Measurements from ENCODE around the gene TUBD1.

Gene TUBD1

DNA sequence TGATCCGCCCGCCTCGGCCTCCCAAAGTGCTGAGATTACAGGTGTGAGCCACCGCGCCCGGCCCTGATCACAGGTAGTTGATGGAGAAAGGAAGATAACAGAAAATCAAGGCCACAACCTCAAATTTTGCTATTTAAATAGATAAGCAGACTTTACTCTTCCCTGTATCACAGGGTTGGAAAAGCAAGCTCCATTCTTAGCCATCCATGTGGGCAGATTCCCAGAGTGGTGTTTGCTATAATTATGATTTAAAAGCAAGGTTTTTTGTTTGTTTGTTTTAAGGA is 44.4 kb downstream of the TUBD1 start:
- TF ChIP-seq ZFP30 (CRISPR knock-in tag; IDR thresholded peaks at IDR 0.05) (no peak), ZNF70 (CRISPR knock-in tag; IDR thresholded peaks at IDR 0.05) (no peak), TCF4 (CRISPR knock-in tag; IDR thresholded peaks at IDR 0.05; ENCODE audit: borderline replicate concordance) (no peak), SNAI2 (CRISPR knock-in tag; IDR thresholded peaks at IDR 0.05) (no peak), OSR1 (CRISPR knock-in tag; IDR thresholded peaks at IDR 0.05) (no peak), TOX (CRISPR knock-in tag; IDR thresholded peaks at IDR 0.05; ENCODE audit: borderline replicate concordance) (0 out of 2 replicates have a peak, but pooled peaks have one; percentile 3), ZFP3 (CRISPR knock-in tag; IDR thresholded peaks at IDR 0.05) (no peak), RARB (CRISPR knock-in tag; IDR thresholded peaks at IDR 0.05) (no peak)
- TF ChIP-seq, protein P1, sequence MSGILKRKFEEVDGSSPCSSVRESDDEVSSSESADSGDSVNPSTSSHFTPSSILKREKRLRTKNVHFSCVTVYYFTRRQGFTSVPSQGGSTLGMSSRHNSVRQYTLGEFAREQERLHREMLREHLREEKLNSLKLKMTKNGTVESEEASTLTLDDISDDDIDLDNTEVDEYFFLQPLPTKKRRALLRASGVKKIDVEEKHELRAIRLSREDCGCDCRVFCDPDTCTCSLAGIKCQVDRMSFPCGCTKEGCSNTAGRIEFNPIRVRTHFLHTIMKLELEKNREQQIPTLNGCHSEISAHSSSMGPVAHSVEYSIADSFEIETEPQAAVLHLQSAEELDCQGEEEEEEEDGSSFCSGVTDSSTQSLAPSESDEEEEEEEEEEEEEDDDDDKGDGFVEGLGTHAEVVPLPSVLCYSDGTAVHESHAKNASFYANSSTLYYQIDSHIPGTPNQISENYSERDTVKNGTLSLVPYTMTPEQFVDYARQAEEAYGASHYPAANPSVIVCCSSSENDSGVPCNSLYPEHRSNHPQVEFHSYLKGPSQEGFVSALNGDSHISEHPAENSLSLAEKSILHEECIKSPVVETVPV (CRISPR knock-in tag; IDR thresholded peaks at IDR 0.05) = no peak
- TF ChIP-seq, protein P2, sequence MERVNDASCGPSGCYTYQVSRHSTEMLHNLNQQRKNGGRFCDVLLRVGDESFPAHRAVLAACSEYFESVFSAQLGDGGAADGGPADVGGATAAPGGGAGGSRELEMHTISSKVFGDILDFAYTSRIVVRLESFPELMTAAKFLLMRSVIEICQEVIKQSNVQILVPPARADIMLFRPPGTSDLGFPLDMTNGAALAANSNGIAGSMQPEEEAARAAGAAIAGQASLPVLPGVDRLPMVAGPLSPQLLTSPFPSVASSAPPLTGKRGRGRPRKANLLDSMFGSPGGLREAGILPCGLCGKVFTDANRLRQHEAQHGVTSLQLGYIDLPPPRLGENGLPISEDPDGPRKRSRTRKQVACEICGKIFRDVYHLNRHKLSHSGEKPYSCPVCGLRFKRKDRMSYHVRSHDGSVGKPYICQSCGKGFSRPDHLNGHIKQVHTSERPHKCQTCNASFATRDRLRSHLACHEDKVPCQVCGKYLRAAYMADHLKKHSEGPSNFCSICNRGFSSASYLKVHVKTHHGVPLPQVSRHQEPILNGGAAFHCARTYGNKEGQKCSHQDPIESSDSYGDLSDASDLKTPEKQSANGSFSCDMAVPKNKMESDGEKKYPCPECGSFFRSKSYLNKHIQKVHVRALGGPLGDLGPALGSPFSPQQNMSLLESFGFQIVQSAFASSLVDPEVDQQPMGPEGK (CRISPR knock-in tag; IDR thresholded peaks at IDR 0.05; ENCODE audit: borderline replicate concordance) = 0 out of 2 replicates have a peak, but pooled peaks have one; percentile 11
- ATAC-seq = no peak

DNA sequence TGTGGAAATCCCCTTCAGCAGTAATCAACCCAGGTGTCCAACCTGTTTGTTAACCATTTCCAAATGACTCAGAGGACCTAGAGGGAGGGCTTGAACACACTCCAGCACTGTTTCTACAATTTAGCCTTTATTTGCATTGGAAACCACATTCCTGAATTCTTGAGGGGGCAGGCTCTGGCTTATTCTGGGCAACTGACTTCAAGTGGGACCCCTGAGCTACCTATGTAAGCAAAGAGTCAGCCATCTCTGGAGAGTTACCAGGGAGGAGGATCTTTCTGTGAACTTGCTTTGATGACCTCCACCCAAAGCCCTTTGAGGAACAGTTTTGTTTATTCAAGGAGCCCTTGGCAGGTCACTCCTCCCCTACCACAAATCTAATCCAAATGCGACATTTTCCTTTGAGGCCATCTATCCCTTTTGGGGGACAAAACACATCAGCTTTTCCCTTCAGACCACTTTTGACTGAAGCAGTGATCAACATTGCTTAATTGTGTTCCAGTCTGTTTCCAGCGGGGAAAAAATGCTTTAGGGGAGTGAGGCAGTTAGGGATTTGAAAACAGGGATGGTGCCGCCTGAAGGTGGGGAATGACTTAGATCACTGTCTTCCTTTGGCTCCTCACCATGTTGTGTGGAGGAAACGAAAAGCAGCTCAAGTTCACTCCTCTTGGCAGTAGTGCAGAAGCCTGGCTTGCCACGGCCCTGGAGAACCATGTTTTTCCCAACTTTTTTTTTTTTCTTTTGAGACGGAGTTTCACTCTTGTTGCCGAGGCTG is 46.2 kb downstream of the TUBD1 start:
- TF ChIP-seq TOX (CRISPR knock-in tag; IDR thresholded peaks at IDR 0.05; ENCODE audit: borderline replicate concordance) = no peak
- TF ChIP-seq, protein P3, sequence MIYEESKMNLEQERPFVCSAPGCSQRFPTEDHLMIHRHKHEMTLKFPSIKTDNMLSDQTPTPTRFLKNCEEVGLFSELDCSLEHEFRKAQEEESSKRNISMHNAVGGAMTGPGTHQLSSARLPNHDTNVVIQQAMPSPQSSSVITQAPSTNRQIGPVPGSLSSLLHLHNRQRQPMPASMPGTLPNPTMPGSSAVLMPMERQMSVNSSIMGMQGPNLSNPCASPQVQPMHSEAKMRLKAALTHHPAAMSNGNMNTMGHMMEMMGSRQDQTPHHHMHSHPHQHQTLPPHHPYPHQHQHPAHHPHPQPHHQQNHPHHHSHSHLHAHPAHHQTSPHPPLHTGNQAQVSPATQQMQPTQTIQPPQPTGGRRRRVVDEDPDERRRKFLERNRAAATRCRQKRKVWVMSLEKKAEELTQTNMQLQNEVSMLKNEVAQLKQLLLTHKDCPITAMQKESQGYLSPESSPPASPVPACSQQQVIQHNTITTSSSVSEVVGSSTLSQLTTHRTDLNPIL (CRISPR knock-in tag; IDR thresholded peaks at IDR 0.05; ENCODE audit: low read depth) = peak; percentile 83
- TF ChIP-seq, protein P4, sequence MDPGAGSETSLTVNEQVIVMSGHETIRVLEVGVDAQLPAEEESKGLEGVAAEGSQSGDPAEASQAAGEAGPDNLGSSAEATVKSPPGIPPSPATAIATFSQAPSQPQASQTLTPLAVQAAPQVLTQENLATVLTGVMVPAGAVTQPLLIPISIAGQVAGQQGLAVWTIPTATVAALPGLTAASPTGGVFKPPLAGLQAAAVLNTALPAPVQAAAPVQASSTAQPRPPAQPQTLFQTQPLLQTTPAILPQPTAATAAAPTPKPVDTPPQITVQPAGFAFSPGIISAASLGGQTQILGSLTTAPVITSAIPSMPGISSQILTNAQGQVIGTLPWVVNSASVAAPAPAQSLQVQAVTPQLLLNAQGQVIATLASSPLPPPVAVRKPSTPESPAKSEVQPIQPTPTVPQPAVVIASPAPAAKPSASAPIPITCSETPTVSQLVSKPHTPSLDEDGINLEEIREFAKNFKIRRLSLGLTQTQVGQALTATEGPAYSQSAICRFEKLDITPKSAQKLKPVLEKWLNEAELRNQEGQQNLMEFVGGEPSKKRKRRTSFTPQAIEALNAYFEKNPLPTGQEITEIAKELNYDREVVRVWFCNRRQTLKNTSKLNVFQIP (CRISPR knock-in tag; IDR thresholded peaks at IDR 0.05; ENCODE audit: borderline replicate concordance, low read depth) = peak; percentile 26; the same call in 1 of the 2 replicates
- ATAC-seq = peak; percentile 3

DNA sequence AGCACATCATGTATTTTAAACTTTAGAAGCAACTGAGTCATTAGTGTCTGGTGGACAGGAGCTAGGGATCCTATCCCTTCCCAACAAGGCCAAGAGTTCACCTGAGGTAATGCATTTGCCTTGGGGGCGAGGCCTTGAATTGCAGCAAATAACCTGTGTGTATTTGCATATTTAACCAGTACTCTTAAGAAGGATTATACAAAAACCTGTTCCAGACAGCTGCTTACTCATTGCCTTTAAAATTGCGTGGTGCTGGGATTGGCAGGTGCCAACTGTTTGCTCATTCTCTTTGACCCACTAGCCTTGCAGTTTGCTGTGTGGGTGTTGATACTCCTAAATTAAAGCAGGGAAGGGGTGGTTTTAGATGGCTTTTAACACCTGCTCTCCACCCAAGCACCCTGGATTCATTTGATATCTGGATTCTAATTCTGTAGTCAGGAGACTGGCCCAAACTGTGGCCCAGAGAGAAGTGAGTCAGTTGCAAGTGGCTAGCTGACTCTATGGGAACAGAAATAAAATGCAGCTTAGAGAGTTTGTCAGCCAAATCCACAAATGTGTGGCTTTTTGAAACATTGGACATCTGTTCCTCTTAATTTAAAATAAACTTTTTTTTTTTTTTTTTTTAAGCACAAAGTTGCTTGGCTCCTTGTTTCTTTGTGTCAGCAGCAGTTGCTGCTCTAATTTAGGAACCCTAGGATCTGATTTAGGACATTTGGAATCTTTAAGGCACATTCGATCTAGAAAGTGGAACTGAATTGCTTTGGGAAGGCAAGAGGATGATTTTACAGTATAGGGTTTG is 46.9 kb downstream of the TUBD1 start:
- ATAC-seq = peak; percentile 7
- 0 out of 2 replicates have a peak, but pooled peaks have one; percentile 14 for TF ChIP-seq OSR1 (CRISPR knock-in tag; IDR thresholded peaks at IDR 0.05)
- TF ChIP-seq RARB (CRISPR knock-in tag; IDR thresholded peaks at IDR 0.05) = no peak
- TF ChIP-seq, protein P3 (CRISPR knock-in tag; IDR thresholded peaks at IDR 0.05; ENCODE audit: low read depth) = peak; percentile 71; the same call in 1 of the 2 replicates
- TF ChIP-seq ISL1 (CRISPR knock-in tag; IDR thresholded peaks at IDR 0.05) = peak; percentile 9
- TF ChIP-seq, protein P1 (CRISPR knock-in tag; IDR thresholded peaks at IDR 0.05) = peak; percentile 13; the same call in 1 of the 2 replicates

DNA sequence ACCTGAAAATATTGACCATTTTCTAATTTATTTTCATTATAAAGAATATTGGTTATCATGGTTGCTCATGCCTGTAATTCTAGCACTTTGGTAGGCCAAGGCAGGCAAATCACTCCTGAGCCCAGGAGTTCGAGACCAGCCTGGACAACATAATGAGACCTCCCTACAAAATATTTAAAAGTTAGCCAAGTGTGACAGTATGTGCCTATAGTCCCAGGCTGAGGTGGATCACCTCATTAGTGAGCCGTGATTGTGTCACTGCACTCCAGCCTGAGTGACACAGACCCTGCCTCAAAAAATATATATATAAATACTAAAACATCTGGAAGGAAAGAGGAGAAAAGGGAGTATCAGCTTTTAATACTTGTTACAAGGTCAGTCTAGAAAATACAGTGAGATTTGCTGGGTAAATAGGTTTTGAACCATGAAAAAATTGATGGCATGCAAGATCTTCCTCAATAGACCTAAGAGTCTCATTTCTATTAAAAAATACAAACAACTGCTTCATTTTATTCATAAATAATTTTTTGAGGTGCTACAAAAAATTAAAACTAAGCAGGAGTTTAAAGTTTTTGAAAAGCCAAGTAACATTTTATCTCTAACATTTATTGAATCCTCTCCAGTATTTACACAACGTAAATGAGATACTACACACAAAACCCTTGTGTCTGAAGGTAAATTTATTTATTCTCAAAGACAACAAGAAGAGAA is 47.7 kb downstream of the TUBD1 start:
- ATAC-seq = peak; percentile 6
- TF ChIP-seq, protein P4 (CRISPR knock-in tag; IDR thresholded peaks at IDR 0.05; ENCODE audit: borderline replicate concordance, low read depth) = peak; percentile 97
- no peak for TF ChIP-seq GLIS3 (CRISPR knock-in tag; IDR thresholded peaks at IDR 0.05)
- TF ChIP-seq RARB (CRISPR knock-in tag; IDR thresholded peaks at IDR 0.05) = no peak
- peak; percentile 7; the same call in 1 of the 2 replicates for TF ChIP-seq ZNF8 (CRISPR knock-in tag; IDR thresholded peaks at IDR 0.05)
- TF ChIP-seq TCF4 (CRISPR knock-in tag; IDR thresholded peaks at IDR 0.05; ENCODE audit: borderline replicate concordance) = no peak
- TF ChIP-seq, protein P1 (CRISPR knock-in tag; IDR thresholded peaks at IDR 0.05) = peak; percentile 98
- TF ChIP-seq PPARA (CRISPR knock-in tag; IDR thresholded peaks at IDR 0.05; ENCODE audit: borderline replicate concordance) = no peak
- no peak for TF ChIP-seq ZC3H10 (CRISPR knock-in tag; IDR thresholded peaks at IDR 0.05)

Measured in SK-N-SH treated with all-trans-retinoic acid at 6 μM for 48 hours (cell line).